IMR-90 (cell line): Measurements from ENCODE around the gene FUT7.

ENCODE experiments used
- CEBPB ChIP-seq: IDR thresholded peaks from 2 replicates; pipeline ENCODE4 v1.6.1; 2012; ENCODE audit warnings: low read depth, low read length, improper control_type of control experiment
- CHD1 ChIP-seq: IDR thresholded peaks from 2 replicates; pipeline ENCODE4 v1.6.1; 2012; ENCODE audit warnings: low read depth, low read length, improper control_type of control experiment
- CTCF ChIP-seq: conservative IDR thresholded peaks from 2 replicates; pipeline ENCODE4 v1.5.1; 2012; ENCODE audit warnings: mild to moderate bottlenecking, low read depth, low read length, improper control_type of control experiment
- ELK1 ChIP-seq: fragments of 150-350 bp; IDR thresholded peaks from 2 replicates; pipeline ENCODE4 v1.6.1; 2016; ENCODE audit warnings: low read depth, mild to moderate bottlenecking, low read length, moderate library complexity, borderline replicate concordance
- MXI1 ChIP-seq: IDR thresholded peaks from 2 replicates; pipeline ENCODE4 v1.6.1; 2012; ENCODE audit warnings: low read depth, mild to moderate bottlenecking, low read length, moderate library complexity, borderline replicate concordance
- NFE2L2 ChIP-seq: fragments of 150-350 bp; IDR thresholded peaks from 2 replicates; pipeline ENCODE4 v1.6.1; 2016; ENCODE audit warnings: low read depth, mild to moderate bottlenecking, low read length
- POLR2A ChIP-seq: IDR thresholded peaks from 2 replicates; pipeline ENCODE4 v1.6.1; 2012; ENCODE audit warnings: mild to moderate bottlenecking, low read depth, low read length
- RAD21 ChIP-seq: IDR thresholded peaks from 2 replicates; pipeline ENCODE4 v1.6.1; 2012; ENCODE audit warnings: low read length, improper control_type of control experiment
- RCOR1 ChIP-seq: IDR thresholded peaks from 2 replicates; pipeline ENCODE4 v1.6.1; 2012; ENCODE audit warnings: mild to moderate bottlenecking, low read length, improper control_type of control experiment; ENCODE audit not compliant: insufficient replicate concordance
- RFX5 ChIP-seq: IDR thresholded peaks from 2 replicates; pipeline ENCODE4 v1.8.0; 2012; ENCODE audit warnings: low read depth, mild to moderate bottlenecking, low read length, moderate library complexity
- SMC3 ChIP-seq: fragments of 150-350 bp; IDR thresholded peaks from 2 replicates; pipeline ENCODE4 v1.6.1; 2016; ENCODE audit warnings: low read depth, mild to moderate bottlenecking, antibody characterized with exemption, low read length, moderate library complexity
- TF ChIP-seq, protein P1 (sequence below): fragments of 150-350 bp; IDR thresholded peaks from 2 replicates; pipeline ENCODE4 v1.6.1; 2017; ENCODE audit warnings: mild to moderate bottlenecking, antibody characterized with exemption, low read length, low read depth

DNA sequence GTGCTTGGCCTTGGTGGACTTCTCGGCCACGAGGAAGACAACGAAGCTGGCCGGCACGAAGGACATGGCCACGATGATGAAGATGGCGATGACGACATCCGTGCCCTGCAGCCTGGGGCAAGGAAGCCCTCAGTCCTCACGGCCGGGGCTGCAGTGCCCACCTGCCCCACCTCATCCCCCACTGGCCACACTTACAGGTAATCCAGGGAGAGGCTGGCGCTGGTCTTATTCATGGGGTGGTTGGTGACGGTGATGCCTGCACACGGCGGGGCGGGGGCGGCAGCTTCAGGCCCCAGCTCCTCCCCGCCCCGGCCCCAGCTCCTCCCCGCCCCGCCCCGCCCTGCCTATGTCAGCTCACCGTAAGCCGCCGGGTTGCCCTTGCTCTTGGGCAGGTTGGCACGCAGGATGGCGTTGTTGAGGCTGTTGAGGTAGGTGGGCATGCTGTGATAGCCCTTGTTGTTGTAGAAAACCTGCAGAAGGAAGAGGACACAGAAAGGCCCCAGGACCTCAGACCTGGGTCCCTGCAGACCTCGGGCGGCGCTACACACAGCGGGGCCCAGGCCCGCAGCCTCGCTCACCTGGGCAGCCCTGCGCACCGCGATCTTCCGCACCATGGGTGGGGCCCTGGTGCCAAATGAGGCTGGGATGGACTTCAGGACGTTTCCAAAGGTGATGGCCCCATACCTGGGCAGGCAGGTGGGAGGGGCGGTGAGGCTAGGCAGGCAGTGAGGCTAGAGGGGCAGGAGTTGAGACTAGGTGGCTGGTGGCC is 19.8 kb downstream of the FUT7 start:
- TF ChIP-seq SMC3: no peak
- TF ChIP-seq CTCF: no peak
- TF ChIP-seq POLR2A: no peak
- no peak for TF ChIP-seq RFX5
- TF ChIP-seq CEBPB: no peak
- no peak for TF ChIP-seq MXI1
- TF ChIP-seq, protein P1, sequence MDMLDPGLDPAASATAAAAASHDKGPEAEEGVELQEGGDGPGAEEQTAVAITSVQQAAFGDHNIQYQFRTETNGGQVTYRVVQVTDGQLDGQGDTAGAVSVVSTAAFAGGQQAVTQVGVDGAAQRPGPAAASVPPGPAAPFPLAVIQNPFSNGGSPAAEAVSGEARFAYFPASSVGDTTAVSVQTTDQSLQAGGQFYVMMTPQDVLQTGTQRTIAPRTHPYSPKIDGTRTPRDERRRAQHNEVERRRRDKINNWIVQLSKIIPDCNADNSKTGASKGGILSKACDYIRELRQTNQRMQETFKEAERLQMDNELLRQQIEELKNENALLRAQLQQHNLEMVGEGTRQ: no peak
- TF ChIP-seq CHD1: no peak
- no peak for TF ChIP-seq RAD21
- TF ChIP-seq RCOR1: no peak
- no peak for TF ChIP-seq ELK1
- no peak for TF ChIP-seq NFE2L2
